H1 (cell line): ENCODE results near the gene SH2D1B. TPM values are rescaled to one million over a fixed set of nuclear protein-coding genes. Genes with fewer than 3 reads are reported as not detected.

ENCODE experiments used
- CTCF ChIA-PET: fragments of 300-600 bp; sonication (Branson Sonifier 250); formaldehyde crosslinking; loops from one replicate; lab custom pipeline; 2021; ENCODE audit not compliant: partially characterized antibody; lab: Charles Lee
- POLR2A ChIA-PET: fragments of 300-600 bp; sonication (Branson Sonifier 250); formaldehyde crosslinking; loops from one replicate; lab custom pipeline; 2021; ENCODE audit warnings: inconsistent platforms; ENCODE audit not compliant: partially characterized antibody; lab: Charles Lee
- DNase-seq, 2 experiments: peaks; one replicate each; pipeline versions ENCODE4 v3.0.0 to v3.0.0-alpha.2; 2010 to 2022; ENCODE audit warnings: low spot score in 2 of 2, low read depth in 1 of 2, mixed read lengths in 1 of 2
- FAIRE-seq: peaks from 2 replicates; lab custom pipeline; 2011; peaks lifted over from hg19 to GRCh38; lab: Jason Lieb, UNC
- H2AFZ ChIP-seq: 2 replicates; pipeline ENCODE4 v1.8.1; 2012; ENCODE audit warnings: low read length, inconsistent platforms
- H2AK5ac ChIP-seq: 2 replicates; pipeline ENCODE4 v1.6.1; 2013; ENCODE audit warnings: low read depth, low read length
- H2BK120ac ChIP-seq: replicated peaks from 2 replicates; pipeline ENCODE3; 2013; ENCODE audit warnings: low read depth, low read length, inconsistent platforms
- H2BK12ac ChIP-seq: 2 replicates; pipeline ENCODE4 v1.6.1; 2013; ENCODE audit warnings: low read depth, low read length
- H2BK15ac ChIP-seq: 2 replicates; pipeline ENCODE4 v1.6.1; 2013; ENCODE audit warnings: low read length
- H2BK20ac ChIP-seq: 2 replicates; pipeline ENCODE4 v1.6.1; 2013; ENCODE audit warnings: low read length
- H2BK5ac ChIP-seq: 2 replicates; pipeline ENCODE4 v1.6.1; 2013; ENCODE audit warnings: low read depth, low read length
- H3K14ac ChIP-seq: 2 replicates; pipeline ENCODE4 v1.6.1; 2013; ENCODE audit warnings: inconsistent platforms; ENCODE audit not compliant: insufficient read length
- H3K18ac ChIP-seq: 2 replicates; pipeline ENCODE4 v1.6.1; 2013; ENCODE audit warnings: low read length; ENCODE audit errors: extremely low read depth
- H3K23ac ChIP-seq: 2 replicates; pipeline ENCODE4 v1.6.1; 2013; ENCODE audit warnings: inconsistent platforms; ENCODE audit not compliant: insufficient read length
- H3K23me2 ChIP-seq: 2 replicates; pipeline ENCODE4 v1.6.1; 2013; ENCODE audit warnings: low read depth, low read length
- H3K27ac ChIP-seq: 2 replicates; pipeline ENCODE4 v1.6.1; 2011; ENCODE audit warnings: low read depth, low read length, inconsistent platforms
- H3K27me3 ChIP-seq, 4 experiments: replicated peaks in 1 of 4; 1 replicate in 1 of 4; 2 replicates in 3 of 4; pipeline versions ENCODE4 v1.6.1 to v1.8.1; 2011 to 2013; ENCODE audit warnings: low read length in 3 of 4, mild to moderate bottlenecking in 3 of 4, inconsistent platforms in 2 of 4, mixed read lengths in 2 of 4, moderate library complexity in 1 of 4; ENCODE audit not compliant: control insufficient read depth in 3 of 4, insufficient read depth in 3 of 4; ENCODE audit errors: extremely low read depth in 1 of 4
- H3K36me3 ChIP-seq, 4 experiments: 2 replicates each; pipeline versions ENCODE4 v1.6.1 to v1.8.1; 2011 to 2013; ENCODE audit warnings: mild to moderate bottlenecking in 4 of 4, low read length in 3 of 4, moderate library complexity in 2 of 4, control low read depth in 1 of 4, inconsistent platforms in 1 of 4; ENCODE audit not compliant: insufficient read depth in 4 of 4, control insufficient read depth in 2 of 4
- H3K4ac ChIP-seq: replicated peaks from 2 replicates; pipeline ENCODE3; 2013; ENCODE audit warnings: low read length, low read depth, mixed read lengths, inconsistent platforms; ENCODE audit not compliant: insufficient read length
- H3K4me1 ChIP-seq, 4 experiments: replicated peaks in 1 of 4; 1 replicate in 1 of 4; 2 replicates in 3 of 4; pipeline versions ENCODE4 v1.6.1 to v1.8.1; 2011 to 2013; ENCODE audit warnings: low read length in 3 of 4, inconsistent platforms in 2 of 4, mixed read lengths in 1 of 4; ENCODE audit not compliant: insufficient read depth in 4 of 4, control insufficient read depth in 3 of 4
- H3K4me2 ChIP-seq, 2 experiments: 2 replicates each; pipeline versions ENCODE4 v1.6.1 to v1.8.1; 2011 to 2013; ENCODE audit warnings: low read depth in 2 of 2, low read length in 2 of 2, control low read depth in 1 of 2, inconsistent platforms in 1 of 2, mild to moderate bottlenecking in 1 of 2; ENCODE audit not compliant: insufficient read depth in 1 of 2
- H3K4me3 ChIP-seq, 4 experiments: fragments of 200-600, 300-600 bp in 1 of 4; sonication (generic), shearing (Covaris generic), sonication (Bioruptor Twin) in 1 of 4; 2 replicates each; pipeline versions ENCODE4 v1.5.1 to v1.8.1; 2011 to 2016; ENCODE audit warnings: low read length in 4 of 4, low read depth in 3 of 4, control low read depth in 2 of 4, inconsistent platforms in 2 of 4, mild to moderate bottlenecking in 2 of 4, mixed read lengths in 1 of 4, moderate library complexity in 1 of 4; ENCODE audit not compliant: insufficient read depth in 2 of 4; ENCODE audit errors: extremely low read depth in 1 of 4
- H3K56ac ChIP-seq: replicated peaks from 2 replicates; pipeline ENCODE3; 2013; ENCODE audit warnings: low read depth, mild to moderate bottlenecking, mixed read lengths, low read length, inconsistent platforms; ENCODE audit not compliant: insufficient read length
- H3K79me1 ChIP-seq: 2 replicates; pipeline ENCODE4 v1.6.1; 2013; ENCODE audit warnings: low read depth, low read length, control low read depth
- H3K79me2 ChIP-seq, 2 experiments: 2 replicates each; pipeline versions ENCODE4 v1.6.1 to v1.8.1; 2012 to 2013; ENCODE audit warnings: low read length in 2 of 2, mild to moderate bottlenecking in 2 of 2, inconsistent platforms in 1 of 2; ENCODE audit not compliant: insufficient read depth in 2 of 2, control insufficient read depth in 1 of 2
- H3K9ac ChIP-seq, 4 experiments: replicated peaks in 1 of 4; 1 replicate in 1 of 4; 2 replicates in 3 of 4; pipeline versions ENCODE4 v1.6.1 to v1.8.1; 2011 to 2013; ENCODE audit warnings: low read depth in 3 of 4, low read length in 3 of 4, control low read depth in 2 of 4, mild to moderate bottlenecking in 2 of 4, moderate library complexity in 2 of 4, inconsistent platforms in 1 of 4; ENCODE audit errors: extremely low read depth in 1 of 4
- H3K9me3 ChIP-seq, 2 experiments: 2 replicates each; pipeline versions ENCODE4 v1.6.1 to v1.8.1; 2012 to 2013; ENCODE audit warnings: mild to moderate bottlenecking in 2 of 2, moderate library complexity in 2 of 2, control low read depth in 1 of 2, inconsistent platforms in 1 of 2, low read depth in 1 of 2, low read length in 1 of 2, mixed read lengths in 1 of 2; ENCODE audit not compliant: insufficient read depth in 2 of 2
- H4K20me1 ChIP-seq, 2 experiments: replicated peaks in 1 of 2; 2 replicates each; pipeline versions ENCODE3 to v1.8.1; 2011 to 2013; ENCODE audit warnings: inconsistent platforms in 2 of 2, low read length in 2 of 2, mild to moderate bottlenecking in 1 of 2; ENCODE audit not compliant: insufficient read depth in 2 of 2, control insufficient read depth in 1 of 2
- H4K5ac ChIP-seq: 2 replicates; pipeline ENCODE4 v1.6.1; 2013; ENCODE audit warnings: low read length, low read depth, mixed read lengths, inconsistent platforms; ENCODE audit not compliant: insufficient read length
- H4K8ac ChIP-seq: 2 replicates; pipeline ENCODE4 v1.8.0; 2013; ENCODE audit warnings: mild to moderate bottlenecking, moderate library complexity, low read length, inconsistent platforms; ENCODE audit not compliant: insufficient read depth; ENCODE audit errors: extremely low read depth
- H4K91ac ChIP-seq: replicated peaks from 2 replicates; pipeline ENCODE3; 2013; ENCODE audit warnings: low read length, mixed read lengths, inconsistent platforms; ENCODE audit not compliant: insufficient read length
- CTBP2 ChIP-seq: IDR thresholded peaks from 2 replicates; pipeline ENCODE4 v1.7.0; 2011; ENCODE audit warnings: borderline replicate concordance, mild to moderate bottlenecking, moderate library complexity, mixed read lengths, low read length; ENCODE audit not compliant: insufficient read depth, insufficient read length
- KDM1A ChIP-seq: fragments of 200-600, 300-600 bp; sonication (generic); IDR thresholded peaks from 2 replicates; pipeline ENCODE4 v1.7.1; 2016; ENCODE audit warnings: mild to moderate bottlenecking, low read length, borderline replicate concordance
- PHF8 ChIP-seq: fragments of 200-600 bp; sonication (generic); conservative IDR thresholded peaks from 2 replicates; pipeline ENCODE4 v1.7.1; 2012; ENCODE audit warnings: low read depth, mild to moderate bottlenecking, inconsistent platforms, low read length, moderate library complexity
- TAF1 ChIP-seq: IDR thresholded peaks from 2 replicates; pipeline ENCODE4 v1.6.1; 2011; ENCODE audit warnings: mild to moderate bottlenecking, low read depth, low read length
- TEAD4 ChIP-seq: IDR thresholded peaks from 2 replicates; pipeline ENCODE4 v1.6.1; 2012; ENCODE audit warnings: low read depth, low read length, inconsistent platforms, mixed read lengths
- WGBS, 2 experiments: shearing (Covaris generic) in 1 of 2; methylation state at CpG; one replicate each; pipeline versions ENCODE4 v1.1.6 to v1.1.7; 2013 to 2015; ENCODE audit warnings: low lambda C conversion rate in 2 of 2, mixed read lengths in 2 of 2, inconsistent platforms in 1 of 2, low coverage in 1 of 2, missing lambda C conversion rate in 1 of 2; ENCODE audit not compliant: insufficient replicate concordance in 2 of 2, insufficient coverage in 1 of 2, insufficient read length in 1 of 2; ENCODE audit errors: extremely low coverage in 1 of 2, missing lambda C conversion rate in 1 of 2; 5-methylcytosine and 5-hydroxymethylcytosine counted together
- polyA plus RNA-seq, 7 experiments: library from polyadenylated mRNA; depleted of rRNA in 3 of 7; stranded (reverse) in 5 of 7; unstranded in 2 of 7; fragments of >200 nt in 5 of 7; fragments of 200-250 nt in 2 of 7; gene quantifications; 1 replicate in 5 of 7; 2 replicates in 1 of 7; 4 replicates in 1 of 7; pipeline versions ENCODE4 v1.2.1 to v1.2.3, GENCODE V29; 2011 to 2013; ENCODE audit warnings: missing spikeins in 2 of 7, mixed read lengths in 2 of 7
- total RNA-seq: library from RNA; stranded (reverse); fragmentation: NEBNext Ultra II Directional; extraction: Animal tissue kit (Norgen Biotek cat#: 25700); gene quantifications from 2 replicates; pipeline ENCODE4 v1.2.1, GENCODE V29; 2021
- TF ChIP-seq, protein P1 (sequence below): IDR thresholded peaks from 2 replicates; pipeline ENCODE4 v1.6.1; 2012; ENCODE audit warnings: low read length, inconsistent platforms

SH2D1B gene
- total and polyA plus RNA-seq, 2 of the 8 experiments (the other 6 are each of a cell fraction or from before 2014, with no cell fraction given), result not detected

DNA sequence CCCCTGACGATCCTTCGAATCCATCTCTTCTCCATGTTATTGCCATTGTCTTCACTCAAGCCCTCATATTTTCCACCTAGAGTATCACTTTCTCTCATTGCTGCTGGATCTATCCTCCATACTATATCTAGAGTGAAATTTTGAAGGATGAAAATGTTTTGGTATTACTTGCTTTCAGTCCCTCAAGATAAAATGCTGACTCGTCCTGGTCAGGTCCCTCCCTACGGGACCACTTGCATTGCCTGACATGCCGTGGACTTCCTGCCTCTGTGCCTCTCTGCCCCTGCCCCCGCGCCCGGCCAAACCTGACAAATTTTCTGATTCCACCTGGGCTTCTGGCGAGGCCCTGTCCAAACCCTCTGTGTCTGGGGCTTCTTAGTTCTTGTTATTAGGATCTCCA lies 58.9 kb downstream of the SH2D1B start:
- TF ChIP-seq PHF8 (no peak), TEAD4 (no peak), CTBP2 (no peak), TAF1 (no peak), KDM1A (no peak)
- TF ChIP-seq, protein P1, sequence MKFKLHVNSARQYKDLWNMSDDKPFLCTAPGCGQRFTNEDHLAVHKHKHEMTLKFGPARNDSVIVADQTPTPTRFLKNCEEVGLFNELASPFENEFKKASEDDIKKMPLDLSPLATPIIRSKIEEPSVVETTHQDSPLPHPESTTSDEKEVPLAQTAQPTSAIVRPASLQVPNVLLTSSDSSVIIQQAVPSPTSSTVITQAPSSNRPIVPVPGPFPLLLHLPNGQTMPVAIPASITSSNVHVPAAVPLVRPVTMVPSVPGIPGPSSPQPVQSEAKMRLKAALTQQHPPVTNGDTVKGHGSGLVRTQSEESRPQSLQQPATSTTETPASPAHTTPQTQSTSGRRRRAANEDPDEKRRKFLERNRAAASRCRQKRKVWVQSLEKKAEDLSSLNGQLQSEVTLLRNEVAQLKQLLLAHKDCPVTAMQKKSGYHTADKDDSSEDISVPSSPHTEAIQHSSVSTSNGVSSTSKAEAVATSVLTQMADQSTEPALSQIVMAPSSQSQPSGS, result no peak
- Histone ChIP-seq H3K79me2 (no peaks in the 10 kb centered on the region), H2BK15ac (no peak overlapping the region), H3K23ac (no peak overlapping the region), H2AK5ac (no peak overlapping the region), H3K4ac (peak overlapping the region; percentile 22), H4K5ac (no peak overlapping the region), H3K56ac (no peak overlapping the region), H3K23me2 (no peaks in the 10 kb centered on the region), H3K18ac (no peak overlapping the region), H3K4me1 (peaks cover 0 to 8% (median 4%) of the 10 kb centered on the region in 4 experiments; a peak in 5 of 7 replicates), H3K9ac (no peak overlapping the region), H2BK5ac (no peak overlapping the region), H3K79me1 (no peaks in the 10 kb centered on the region), H4K20me1 (no peaks in the 10 kb centered on the region), H3K14ac (no peak overlapping the region), H2BK20ac (no peak overlapping the region), H4K91ac (no peak overlapping the region), H3K4me3 (no peak overlapping the region), H3K9me3 (no peaks in the 10 kb centered on the region), H2BK12ac (no peak overlapping the region), H2AFZ (no peak overlapping the region), H4K8ac (no peak overlapping the region), H3K27ac (no peak overlapping the region), H3K27me3 (no peaks in the 10 kb centered on the region), H3K36me3 (no peaks in the 10 kb centered on the region), H2BK120ac (no peak overlapping the region), H3K4me2 (no peak overlapping the region)
- ChIA-PET CTCF (interaction anchor here (1.7 to 5.7 kb wide), 4 partner anchors 12 to 52 kb away, joined by 3 to 59 read pairs (median 12); no protein-coding TSS in a partner anchor), POLR2A (no interaction called here)
- DNase-seq (no peak), FAIRE-seq (no peak)
- WGBS, 2 experiments, result 91% methylated on average over 9 of the region's 9 CpGs; no CpG with 5 or more reads in 1 of the 2 experiments
